ENCODE measurements around the gene IL20RA.

Gene IL20RA

DNA sequence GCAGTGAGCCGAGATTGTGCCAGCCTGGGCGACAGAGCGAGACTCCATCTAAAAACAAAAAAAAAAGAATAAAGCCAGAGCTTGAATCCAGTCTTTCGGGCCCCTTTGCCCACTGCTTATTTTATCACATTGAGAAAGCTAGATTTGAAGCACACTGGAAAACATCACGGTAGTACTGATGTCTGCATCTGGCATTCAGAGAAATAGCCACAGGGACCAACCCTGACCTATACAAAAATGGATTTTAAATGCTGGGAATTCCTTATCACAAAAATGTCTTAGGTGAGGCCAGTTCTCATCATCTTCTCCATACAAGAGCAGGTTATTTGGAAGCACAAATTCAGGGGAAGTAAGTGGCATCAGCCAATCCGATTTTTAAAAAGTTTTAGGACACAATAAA is 73.2 kb downstream of the IL20RA start:
- no peak for DNase-seq (ENCODE audit: low spot score)
- in situ Hi-C loops (cut with MboI; ENCODE audit: low sequenced_read_pairs, unreplicated experiment): no loop called here
- TF ChIP-seq, protein P1, sequence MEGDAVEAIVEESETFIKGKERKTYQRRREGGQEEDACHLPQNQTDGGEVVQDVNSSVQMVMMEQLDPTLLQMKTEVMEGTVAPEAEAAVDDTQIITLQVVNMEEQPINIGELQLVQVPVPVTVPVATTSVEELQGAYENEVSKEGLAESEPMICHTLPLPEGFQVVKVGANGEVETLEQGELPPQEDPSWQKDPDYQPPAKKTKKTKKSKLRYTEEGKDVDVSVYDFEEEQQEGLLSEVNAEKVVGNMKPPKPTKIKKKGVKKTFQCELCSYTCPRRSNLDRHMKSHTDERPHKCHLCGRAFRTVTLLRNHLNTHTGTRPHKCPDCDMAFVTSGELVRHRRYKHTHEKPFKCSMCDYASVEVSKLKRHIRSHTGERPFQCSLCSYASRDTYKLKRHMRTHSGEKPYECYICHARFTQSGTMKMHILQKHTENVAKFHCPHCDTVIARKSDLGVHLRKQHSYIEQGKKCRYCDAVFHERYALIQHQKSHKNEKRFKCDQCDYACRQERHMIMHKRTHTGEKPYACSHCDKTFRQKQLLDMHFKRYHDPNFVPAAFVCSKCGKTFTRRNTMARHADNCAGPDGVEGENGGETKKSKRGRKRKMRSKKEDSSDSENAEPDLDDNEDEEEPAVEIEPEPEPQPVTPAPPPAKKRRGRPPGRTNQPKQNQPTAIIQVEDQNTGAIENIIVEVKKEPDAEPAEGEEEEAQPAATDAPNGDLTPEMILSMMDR (IDR thresholded peaks at IDR 0.05; ENCODE audit: borderline replicate concordance, control extremely low read depth, extremely low read depth, insufficient read depth, missing control alignments): no peak

DNA sequence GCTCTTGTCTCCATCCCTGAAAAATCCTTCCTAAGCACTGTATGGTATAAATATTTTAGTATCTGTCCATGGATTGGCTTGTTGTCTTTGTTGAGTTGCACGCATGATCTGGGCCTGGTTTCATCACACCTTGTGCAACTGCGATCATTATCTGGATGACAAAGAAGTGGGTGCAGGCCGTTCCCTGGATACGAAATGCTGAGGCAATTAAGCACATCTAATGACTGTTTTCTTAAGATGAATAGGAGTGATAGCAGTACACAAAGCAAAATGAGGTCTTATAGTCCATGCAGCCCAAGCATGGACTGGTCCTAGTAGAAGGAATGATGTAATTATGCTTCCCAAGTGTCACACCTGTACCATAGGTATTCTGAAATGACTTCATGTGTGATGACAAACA is 74.8 kb downstream of the IL20RA start:
- TF ChIP-seq, protein P1 (IDR thresholded peaks at IDR 0.05; ENCODE audit: borderline replicate concordance, control extremely low read depth, extremely low read depth, insufficient read depth, missing control alignments): no peak
- in situ Hi-C loops (cut with MboI; ENCODE audit: low sequenced_read_pairs, unreplicated experiment): no loop called here
- no peak for DNase-seq (ENCODE audit: low spot score)

DNA sequence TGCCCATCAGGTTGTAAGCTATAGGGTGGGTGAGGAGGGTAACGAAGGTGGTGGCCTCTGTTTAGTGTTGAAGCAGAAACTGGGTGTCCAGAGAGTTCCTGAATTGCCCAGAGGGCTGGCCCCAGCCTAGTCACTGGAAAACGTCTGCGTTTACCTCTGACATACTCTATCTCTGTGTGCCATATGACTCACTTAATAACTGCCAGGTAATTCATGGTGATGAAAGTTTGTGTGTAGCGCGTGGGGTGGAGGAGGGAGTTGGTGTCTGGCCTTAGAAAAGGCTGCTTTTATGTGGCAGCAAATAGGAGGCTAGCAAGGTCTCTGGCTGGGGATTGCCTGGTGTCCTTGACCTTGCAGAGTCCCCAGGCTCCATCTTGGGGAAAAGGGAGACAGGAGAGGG is 75.3 kb downstream of the IL20RA start:
- no peak for DNase-seq (ENCODE audit: low spot score)
- in situ Hi-C loops (cut with MboI; ENCODE audit: low sequenced_read_pairs, unreplicated experiment): no loop called here
- TF ChIP-seq, protein P1 (IDR thresholded peaks at IDR 0.05; ENCODE audit: borderline replicate concordance, control extremely low read depth, extremely low read depth, insufficient read depth, missing control alignments): no peak

DNA sequence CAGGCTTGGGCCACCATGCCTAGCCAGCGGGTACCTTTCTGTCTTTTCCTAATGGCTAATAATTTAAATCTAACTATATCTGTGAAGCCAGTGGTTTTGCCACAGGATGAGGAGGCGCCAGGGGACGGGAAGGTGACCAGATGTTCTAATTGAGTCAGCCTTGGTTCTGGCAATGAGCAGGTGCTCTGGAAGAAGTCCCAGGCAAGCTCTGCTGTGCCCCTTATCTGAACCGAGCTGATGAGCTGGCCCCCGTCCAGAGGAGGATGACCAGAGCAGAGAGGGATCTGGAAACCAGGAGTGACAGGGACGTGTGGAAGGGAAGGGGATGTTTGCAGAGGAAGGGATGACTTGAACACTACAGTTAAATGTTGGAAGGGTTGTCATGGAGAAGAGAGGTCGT is 75.9 kb downstream of the IL20RA start:
- TF ChIP-seq, protein P1 (IDR thresholded peaks at IDR 0.05; ENCODE audit: borderline replicate concordance, control extremely low read depth, extremely low read depth, insufficient read depth, missing control alignments): no peak
- in situ Hi-C loops (cut with MboI; ENCODE audit: low sequenced_read_pairs, unreplicated experiment): no loop called here
- no peak for DNase-seq (ENCODE audit: low spot score)

DNA sequence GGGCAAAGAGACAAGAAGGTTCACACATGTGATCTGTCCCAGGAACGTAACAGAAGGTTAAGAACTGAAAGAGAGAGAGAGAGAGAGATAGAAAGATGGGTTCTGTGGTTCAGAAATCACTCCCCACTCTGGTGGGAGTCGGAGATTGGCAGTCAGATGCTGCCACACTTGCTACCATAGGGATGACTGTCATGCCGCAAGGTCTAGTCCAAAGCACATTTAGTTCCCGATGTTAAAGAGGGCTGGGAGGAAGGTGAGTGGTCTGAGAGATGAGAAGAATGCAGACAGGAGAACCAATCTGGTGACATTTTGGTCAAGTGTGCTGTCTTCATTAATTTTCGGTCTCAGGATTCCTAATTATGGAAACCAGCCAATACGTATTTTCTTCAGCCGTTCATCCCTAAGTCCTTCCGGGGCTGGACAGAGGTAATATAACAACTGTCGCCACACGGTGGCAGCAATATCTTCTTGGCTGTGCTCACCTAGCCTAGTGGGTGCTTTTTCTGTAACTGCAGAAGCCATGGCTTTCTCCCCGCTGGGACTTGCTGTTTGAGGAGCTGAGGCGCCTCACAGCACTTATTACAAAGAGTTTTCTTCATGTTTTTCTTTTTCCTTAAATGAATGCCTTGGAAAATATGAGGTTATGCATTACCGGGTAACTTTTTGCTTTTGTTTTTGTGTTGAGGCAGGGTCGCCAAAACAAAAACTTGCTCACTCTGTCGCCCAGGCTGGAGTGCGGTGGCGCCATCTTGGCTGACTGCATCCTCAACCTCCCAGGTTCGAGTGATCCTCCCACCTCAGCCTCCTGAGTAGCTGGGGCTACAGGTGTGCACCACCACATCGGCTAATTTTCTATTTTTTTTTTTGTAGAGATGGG is 76.7 kb downstream of the IL20RA start:
- TF ChIP-seq, protein P1 (IDR thresholded peaks at IDR 0.05; ENCODE audit: borderline replicate concordance, control extremely low read depth, extremely low read depth, insufficient read depth, missing control alignments): peak; percentile 75
- in situ Hi-C loops (cut with MboI; ENCODE audit: low sequenced_read_pairs, unreplicated experiment): no loop called here
- peak; percentile 80 for DNase-seq (ENCODE audit: low spot score)

DNA sequence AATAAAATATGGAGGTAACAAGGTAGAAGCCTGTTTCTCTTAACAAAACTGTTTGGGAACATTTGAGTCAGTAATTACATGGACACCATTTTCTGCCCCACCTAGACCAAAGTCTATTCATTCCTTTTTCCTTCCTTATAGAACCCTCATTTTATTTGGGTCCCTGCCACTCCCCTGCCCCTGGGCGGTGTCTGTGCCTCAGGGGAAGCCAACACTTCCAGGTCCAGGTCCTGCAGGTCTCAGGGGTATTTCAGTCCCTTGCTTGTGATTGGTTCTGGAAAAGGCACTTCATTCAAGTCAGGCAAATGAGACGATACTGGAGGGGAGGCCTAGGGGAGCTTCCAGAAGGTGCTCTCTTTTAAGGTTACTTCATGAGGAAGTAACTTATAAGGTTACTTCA is 80.4 kb downstream of the IL20RA start:
- TF ChIP-seq, protein P1 (IDR thresholded peaks at IDR 0.05; ENCODE audit: borderline replicate concordance, control extremely low read depth, extremely low read depth, insufficient read depth, missing control alignments): no peak
- in situ Hi-C loops (cut with MboI; ENCODE audit: low sequenced_read_pairs, unreplicated experiment): no loop called here
- no peak for DNase-seq (ENCODE audit: low spot score)

Data from GM13976 (cell line).